A673 (cell line): ENCODE measurements around the gene HDAC4.

ENCODE experiments used
- CTCF ChIP-seq: fragments of 300-800, 200-600 bp; sonication (generic); conservative IDR thresholded peaks from 2 replicates; pipeline ENCODE4 v1.5.1; 2017; ENCODE audit warnings: low read depth, mild to moderate bottlenecking, antibody characterized with exemption, low read length, moderate library complexity, mixed read lengths
- EZH2 ChIP-seq: fragments of 200-600 bp; sonication (generic); IDR thresholded peaks from 2 replicates; pipeline ENCODE4 v1.6.1; 2017; ENCODE audit warnings: borderline replicate concordance, low read depth, mild to moderate bottlenecking, mixed read lengths, antibody characterized with exemption, low read length; ENCODE audit not compliant: poor library complexity, severe bottlenecking

DNA sequence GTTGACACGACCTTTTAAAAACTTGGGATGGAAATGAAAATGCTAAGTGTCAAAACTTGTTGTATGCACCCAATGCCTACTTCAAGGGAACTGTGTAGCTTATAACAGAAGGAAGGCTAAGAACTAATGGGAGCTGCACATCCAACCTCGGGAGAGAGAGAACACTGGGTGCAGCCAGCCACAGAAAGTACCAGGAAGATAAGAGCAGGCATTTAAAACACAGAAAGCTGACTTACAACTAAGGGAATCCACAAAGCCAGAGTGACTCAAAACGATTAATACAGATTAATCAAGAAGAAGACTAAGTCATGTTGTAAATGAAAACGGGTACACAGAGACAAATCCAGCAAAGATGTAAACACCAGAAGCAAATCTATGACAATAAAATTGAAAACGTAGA is 113.4 kb downstream of the HDAC4 start:
- TF ChIP-seq CTCF, result no peak
- no peak for TF ChIP-seq EZH2
